ENCODE data around the gene PGK1. TPM values are rescaled to one million over a fixed set of nuclear protein-coding genes. Genes with fewer than 3 reads are reported as not detected.
"Not testable (repeated sequence)": the region's sequence is repeated elsewhere in the genome, so short reads cannot be mapped to it uniquely, and the experiment has no call there.

PGK1 gene
- total RNA-seq, 1 donor from 2014 or later: 72.1 TPM

DNA sequence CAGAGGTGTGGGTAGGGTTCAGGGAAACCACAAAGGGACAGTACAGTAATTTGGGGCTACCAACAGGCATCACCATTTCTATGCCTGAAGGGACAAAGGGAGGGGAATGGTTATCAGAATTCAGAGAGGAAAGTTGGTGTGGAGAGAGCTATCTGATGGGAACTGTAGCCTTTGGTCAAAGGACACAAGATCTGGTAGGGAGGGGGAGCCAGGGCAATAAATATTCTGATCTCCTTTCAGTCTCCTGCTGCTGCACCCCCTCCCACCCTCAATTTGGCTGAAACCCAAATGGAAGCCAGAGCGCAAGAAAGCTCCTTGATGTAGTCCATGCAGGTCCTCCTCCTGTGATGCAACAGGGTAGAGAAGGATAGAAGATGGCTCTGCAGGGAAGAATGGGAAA is 14.6 kb downstream of the PGK1 start:
- H3K27me3 ChIP-seq: no peaks in the 10 kb centered on the region
- no peaks in the 10 kb centered on the region for H3K9me3 ChIP-seq
- H3K4me1 ChIP-seq: no peaks in the 10 kb centered on the region
- DNase-seq (ENCODE audit: low spot score in 2 of 2): no peak
- no peak overlapping the region for H3K27ac ChIP-seq
- H3K36me3 ChIP-seq: peaks cover 34 to 66% of the 10 kb centered on the region in 2 donors
- TF ChIP-seq, protein P1, sequence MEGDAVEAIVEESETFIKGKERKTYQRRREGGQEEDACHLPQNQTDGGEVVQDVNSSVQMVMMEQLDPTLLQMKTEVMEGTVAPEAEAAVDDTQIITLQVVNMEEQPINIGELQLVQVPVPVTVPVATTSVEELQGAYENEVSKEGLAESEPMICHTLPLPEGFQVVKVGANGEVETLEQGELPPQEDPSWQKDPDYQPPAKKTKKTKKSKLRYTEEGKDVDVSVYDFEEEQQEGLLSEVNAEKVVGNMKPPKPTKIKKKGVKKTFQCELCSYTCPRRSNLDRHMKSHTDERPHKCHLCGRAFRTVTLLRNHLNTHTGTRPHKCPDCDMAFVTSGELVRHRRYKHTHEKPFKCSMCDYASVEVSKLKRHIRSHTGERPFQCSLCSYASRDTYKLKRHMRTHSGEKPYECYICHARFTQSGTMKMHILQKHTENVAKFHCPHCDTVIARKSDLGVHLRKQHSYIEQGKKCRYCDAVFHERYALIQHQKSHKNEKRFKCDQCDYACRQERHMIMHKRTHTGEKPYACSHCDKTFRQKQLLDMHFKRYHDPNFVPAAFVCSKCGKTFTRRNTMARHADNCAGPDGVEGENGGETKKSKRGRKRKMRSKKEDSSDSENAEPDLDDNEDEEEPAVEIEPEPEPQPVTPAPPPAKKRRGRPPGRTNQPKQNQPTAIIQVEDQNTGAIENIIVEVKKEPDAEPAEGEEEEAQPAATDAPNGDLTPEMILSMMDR (IDR thresholded peaks at IDR 0.05): no peak
- intact Hi-C loops (cut with DNase I): no loop called here
- H3K4me3 ChIP-seq: no peak overlapping the region

GRCh38 chrX:78119521-78120227 is 15.6 kb downstream of the PGK1 start:
- peaks cover 24 to 75% of the 10 kb centered on the region in 2 donors for H3K36me3 ChIP-seq
- H3K4me3 ChIP-seq: no peak overlapping the region
- TF ChIP-seq, protein P1 (IDR thresholded peaks at IDR 0.05): peak in 1 of 3 experiments; percentile 13
- no peaks in the 10 kb centered on the region for H3K4me1 ChIP-seq
- H3K27me3 ChIP-seq: no peaks in the 10 kb centered on the region
- DNase-seq (ENCODE audit: low spot score in 2 of 2): no peak
- H3K9me3 ChIP-seq: no peaks in the 10 kb centered on the region
- no peak overlapping the region for H3K27ac ChIP-seq
- intact Hi-C loops (cut with DNase I): no loop called here

GRCh38 chrX:78123190-78123589 is 19.1 kb downstream of the PGK1 start:
- Histone ChIP-seq H3K9me3 (no peaks in the 10 kb centered on the region), H3K27me3 (no peaks in the 10 kb centered on the region), H3K27ac (no peak overlapping the region), H3K4me3 (no peak overlapping the region), H3K4me1 (no peaks in the 10 kb centered on the region), H3K36me3 (peaks cover 10 to 57% of the 10 kb centered on the region in 2 donors)
- no peak for DNase-seq (ENCODE audit: low spot score in 2 of 2)
- TF ChIP-seq, protein P1 (IDR thresholded peaks at IDR 0.05): no peak
- intact Hi-C loops (cut with DNase I): no loop called here

DNA sequence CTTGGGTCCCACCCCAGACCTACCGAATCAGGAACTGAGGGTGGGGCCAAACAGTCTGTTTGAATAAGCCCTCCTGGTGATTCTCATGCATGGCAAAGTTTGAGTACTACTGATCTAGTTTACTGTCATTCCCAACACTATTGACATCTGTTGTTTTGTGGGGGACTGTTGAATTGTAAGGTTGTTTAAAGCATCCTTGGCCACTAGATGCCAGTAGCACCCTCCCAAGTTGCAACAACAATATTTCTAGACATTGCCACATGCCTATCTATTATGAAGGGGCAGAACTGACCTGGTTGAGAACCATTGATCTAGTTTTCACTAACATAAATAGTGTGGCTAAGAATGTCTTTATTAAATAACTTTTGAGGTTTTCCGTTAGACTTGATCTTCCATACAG is 20.3 kb downstream of the PGK1 start:
- DNase-seq (ENCODE audit: low spot score in 2 of 2): no peak
- Histone ChIP-seq H3K27me3 (no peaks in the 10 kb centered on the region), H3K36me3 (peaks cover 6 to 49% of the 10 kb centered on the region in 2 donors), H3K27ac (no peak overlapping the region), H3K4me3 (no peak overlapping the region), H3K4me1 (no peaks in the 10 kb centered on the region), H3K9me3 (no peaks in the 10 kb centered on the region)
- TF ChIP-seq, protein P1 (IDR thresholded peaks at IDR 0.05): no peak
- intact Hi-C loops (cut with DNase I): no loop called here

DNA sequence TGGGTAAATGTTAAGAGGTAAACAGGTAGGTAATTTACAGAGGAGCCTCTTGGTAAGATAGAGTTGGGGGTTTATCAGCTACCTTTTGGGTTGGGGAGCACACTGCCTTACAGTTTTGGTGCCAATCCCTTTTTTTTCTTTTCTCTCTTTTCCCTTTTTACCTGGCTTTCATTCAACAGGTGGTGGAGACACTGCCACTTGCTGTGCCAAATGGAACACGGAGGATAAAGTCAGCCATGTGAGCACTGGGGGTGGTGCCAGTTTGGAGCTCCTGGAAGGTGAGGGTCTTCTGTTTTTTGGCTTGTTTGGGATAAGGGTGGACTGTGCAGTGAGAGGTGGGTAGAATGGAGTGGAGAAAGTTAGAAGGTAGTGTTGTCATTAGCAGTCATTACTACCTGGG is 21.1 kb downstream of the PGK1 start:
- H3K36me3 ChIP-seq: peaks cover 3 to 43% of the 10 kb centered on the region in 2 donors

DNA sequence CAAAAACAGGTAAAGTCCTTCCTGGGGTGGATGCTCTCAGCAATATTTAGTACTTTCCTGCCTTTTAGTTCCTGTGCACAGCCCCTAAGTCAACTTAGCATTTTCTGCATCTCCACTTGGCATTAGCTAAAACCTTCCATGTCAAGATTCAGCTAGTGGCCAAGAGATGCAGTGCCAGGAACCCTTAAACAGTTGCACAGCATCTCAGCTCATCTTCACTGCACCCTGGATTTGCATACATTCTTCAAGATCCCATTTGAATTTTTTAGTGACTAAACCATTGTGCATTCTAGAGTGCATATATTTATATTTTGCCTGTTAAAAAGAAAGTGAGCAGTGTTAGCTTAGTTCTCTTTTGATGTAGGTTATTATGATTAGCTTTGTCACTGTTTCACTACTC is 21.7 kb downstream of the PGK1 start:
- peaks cover 3 to 41% of the 10 kb centered on the region in 2 donors for H3K36me3 ChIP-seq

More for the DNA sequence above, 21.1 kb downstream of the PGK1 start:
- TF ChIP-seq, protein P1 (IDR thresholded peaks at IDR 0.05): no peak
- Histone ChIP-seq H3K27ac (no peak overlapping the region), H3K27me3 (no peaks in the 10 kb centered on the region), H3K9me3 (no peaks in the 10 kb centered on the region), H3K4me3 (no peak overlapping the region), H3K4me1 (no peaks in the 10 kb centered on the region)
- no peak for DNase-seq (ENCODE audit: low spot score in 2 of 2)
- intact Hi-C loops (cut with DNase I): no loop called here

More for the DNA sequence above, 21.7 kb downstream of the PGK1 start:
- H3K4me1 ChIP-seq; H3K27me3 ChIP-seq; intact Hi-C loops (cut with DNase I); H3K9me3 ChIP-seq; DNase-seq (ENCODE audit: low spot score in 2 of 2); H3K4me3 ChIP-seq; H3K27ac ChIP-seq: not testable (repeated sequence)

Measured in ascending aorta (tissue), 2 donors.